Vagina (tissue), 2 donors: ENCODE results near the gene PTPRN2. TPM values are rescaled to one million over a fixed set of nuclear protein-coding genes. Genes with fewer than 3 reads are reported as not detected.
"Not testable (repeated sequence)": the region's sequence is repeated elsewhere in the genome, so short reads cannot be mapped to it uniquely, and the experiment has no call there.

Experiments
- DNase-seq, 2 donors: peaks; one replicate each; pipeline ENCODE4 v3.0.0-alpha.2; 2017; ENCODE audit errors: extremely low spot score in 2 of 2
- H3K27ac ChIP-seq: fragments of 200-600 bp; sonication (generic); one replicate; pipeline ENCODE4 v1.5.1; 2019
- H3K27me3 ChIP-seq: fragments of 200-600 bp; sonication (generic); one replicate; pipeline ENCODE4 v1.5.1; 2019
- H3K36me3 ChIP-seq, 2 donors: fragments of 200-600 bp; sonication (generic); one replicate each; pipeline ENCODE4 v1.5.1; 2017 to 2019
- H3K4me1 ChIP-seq: fragments of 200-600 bp; sonication (generic); one replicate; pipeline ENCODE4 v1.5.1; 2019
- H3K4me3 ChIP-seq, 2 donors: fragments of 200-600 bp; sonication (generic); 1 replicate in 1 of 2; 2 replicates in 1 of 2; pipeline ENCODE4 v1.5.1; 2016 to 2019
- H3K9me3 ChIP-seq: fragments of 200-600 bp; sonication (generic); one replicate; pipeline ENCODE4 v1.5.1; 2019
- POLR2A ChIP-seq, 2 donors: fragments of 450-650 bp; IDR thresholded peaks; one replicate each; pipeline ENCODE4 v1.6.1; 2017; ENCODE audit warnings: antibody characterized with exemption in 2 of 2, mild to moderate bottlenecking in 2 of 2, moderate library complexity in 2 of 2
- POLR2AphosphoS5 ChIP-seq, 2 donors: sonication (generic); formaldehyde crosslinking; IDR thresholded peaks; one replicate each; pipeline ENCODE4 v1.9.0; 2017; ENCODE audit warnings: antibody characterized with exemption in 2 of 2, mild to moderate bottlenecking in 2 of 2, low read depth in 1 of 2; ENCODE audit not compliant: insufficient read depth in 1 of 2
- intact Hi-C: fragments of 100-400 bp; cut with DNase I; formaldehyde crosslinking; loops from one replicate; pipeline ENCODE4 v1.15.1; 2023
- total RNA-seq: library from RNA; depleted of rRNA; stranded (reverse); fragments of >200 nt; gene quantifications from one replicate; pipeline ENCODE4 v1.2.3, GENCODE V29; 2016
- TF ChIP-seq, protein P1 (sequence below), 3 experiments: fragments of 450-650 bp in 2 of 3; fragments of 200-600 bp in 1 of 3; sonication (generic) in 1 of 3; IDR thresholded peaks; one replicate each; pipeline ENCODE4 v1.5.1; 2017 to 2019; ENCODE audit warnings: antibody characterized with exemption in 3 of 3, mild to moderate bottlenecking in 2 of 3, moderate library complexity in 2 of 3

The PTPRN2 gene
- total RNA-seq, 1 donor from 2014 or later = 7.4 TPM

DNA sequence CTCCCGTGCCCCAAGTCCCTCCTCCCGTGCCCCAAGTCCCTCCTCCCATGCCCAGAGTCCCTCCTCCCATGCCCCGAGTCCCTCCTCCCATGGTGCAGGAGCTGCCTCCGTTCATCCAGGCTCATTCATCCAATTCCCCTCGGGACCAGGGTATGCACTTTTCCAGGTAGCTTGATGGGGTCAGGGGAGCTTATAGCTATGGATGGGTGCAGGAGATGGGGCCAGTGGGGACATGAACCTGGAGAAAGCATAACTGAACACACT lies 201.3 kb downstream of the PTPRN2 start:
- no peak for DNase-seq
- TF ChIP-seq POLR2A (IDR thresholded peaks at IDR 0.05) (no peak), POLR2AphosphoS5 (IDR thresholded peaks at IDR 0.05; ENCODE audit: insufficient read depth in 1 of 2, low read depth in 1 of 2) (no peak)
- TF ChIP-seq, protein P1, sequence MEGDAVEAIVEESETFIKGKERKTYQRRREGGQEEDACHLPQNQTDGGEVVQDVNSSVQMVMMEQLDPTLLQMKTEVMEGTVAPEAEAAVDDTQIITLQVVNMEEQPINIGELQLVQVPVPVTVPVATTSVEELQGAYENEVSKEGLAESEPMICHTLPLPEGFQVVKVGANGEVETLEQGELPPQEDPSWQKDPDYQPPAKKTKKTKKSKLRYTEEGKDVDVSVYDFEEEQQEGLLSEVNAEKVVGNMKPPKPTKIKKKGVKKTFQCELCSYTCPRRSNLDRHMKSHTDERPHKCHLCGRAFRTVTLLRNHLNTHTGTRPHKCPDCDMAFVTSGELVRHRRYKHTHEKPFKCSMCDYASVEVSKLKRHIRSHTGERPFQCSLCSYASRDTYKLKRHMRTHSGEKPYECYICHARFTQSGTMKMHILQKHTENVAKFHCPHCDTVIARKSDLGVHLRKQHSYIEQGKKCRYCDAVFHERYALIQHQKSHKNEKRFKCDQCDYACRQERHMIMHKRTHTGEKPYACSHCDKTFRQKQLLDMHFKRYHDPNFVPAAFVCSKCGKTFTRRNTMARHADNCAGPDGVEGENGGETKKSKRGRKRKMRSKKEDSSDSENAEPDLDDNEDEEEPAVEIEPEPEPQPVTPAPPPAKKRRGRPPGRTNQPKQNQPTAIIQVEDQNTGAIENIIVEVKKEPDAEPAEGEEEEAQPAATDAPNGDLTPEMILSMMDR (IDR thresholded peaks at IDR 0.05) = no peak
- Histone ChIP-seq H3K27me3 (no peaks in the 10 kb centered on the region), H3K27ac (no peak overlapping the region), H3K9me3 (no peaks in the 10 kb centered on the region), H3K4me3 (no peak overlapping the region), H3K4me1 (no peaks in the 10 kb centered on the region), H3K36me3 (no peaks in the 10 kb centered on the region)
- intact Hi-C loops = no loop called here

DNA sequence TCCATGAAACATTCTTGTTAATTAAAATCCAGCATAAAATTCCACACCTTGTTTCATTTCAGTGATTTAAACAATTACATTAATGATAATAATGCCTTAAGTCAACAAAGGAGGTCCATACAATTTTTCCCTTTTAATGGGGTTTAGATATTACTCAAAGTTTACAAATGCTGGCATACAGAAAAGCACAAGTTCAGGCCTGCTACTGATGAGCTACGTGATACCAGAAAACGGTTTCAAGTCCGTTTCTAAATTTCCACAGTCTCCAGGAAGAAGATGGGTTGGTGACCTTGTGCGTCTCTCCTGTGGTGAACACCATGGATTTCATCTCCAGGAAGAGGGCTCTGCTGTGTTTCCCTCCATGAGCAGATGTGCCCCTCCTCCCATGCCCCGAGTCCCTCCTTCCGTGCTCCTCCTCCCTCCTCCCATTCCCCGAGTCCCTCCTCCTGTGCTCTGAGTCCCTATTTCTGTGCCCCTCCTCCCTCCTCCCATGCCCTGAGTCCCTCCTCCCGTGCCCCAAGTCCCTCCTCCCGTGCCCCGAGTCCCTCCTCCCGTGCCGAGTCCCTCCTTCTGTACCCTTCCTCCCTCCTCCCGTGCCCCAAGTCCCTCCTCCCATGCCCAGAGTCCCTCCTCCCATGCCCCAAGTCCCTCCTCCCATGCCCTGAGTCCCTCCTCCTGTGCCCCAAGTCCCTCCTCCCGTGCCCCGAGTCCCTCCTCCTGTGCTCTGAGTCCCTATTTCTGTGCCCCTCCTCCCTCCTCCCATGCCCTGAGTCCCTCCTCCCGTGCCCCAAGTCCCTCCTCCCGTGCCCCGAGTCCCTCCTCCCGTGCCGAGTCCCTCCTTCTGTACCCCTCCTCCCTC lies 201.9 kb downstream of the PTPRN2 start:
- intact Hi-C loops, H3K9me3 ChIP-seq, H3K27me3 ChIP-seq, DNase-seq, H3K4me3 ChIP-seq, H3K4me1 ChIP-seq, H3K27ac ChIP-seq, H3K36me3 ChIP-seq: not testable (repeated sequence)

DNA sequence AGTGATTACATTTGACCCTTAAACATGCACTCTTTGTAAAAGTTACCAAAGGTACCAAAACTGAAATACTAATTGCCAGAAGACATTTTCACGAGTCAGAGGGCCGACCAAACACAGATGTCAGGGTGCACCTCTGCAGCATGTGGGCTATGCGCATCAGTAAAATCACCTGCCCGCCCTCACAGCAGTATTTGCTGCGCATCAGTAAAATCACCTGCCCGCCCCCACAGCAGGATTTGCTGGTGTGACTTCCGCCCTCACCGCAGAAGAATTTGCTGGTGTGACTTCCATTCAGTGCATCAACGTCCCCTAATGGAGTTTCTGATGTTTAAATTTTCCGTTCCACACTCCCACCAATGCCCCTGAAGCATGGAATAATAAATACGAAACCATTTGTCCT lies 202.9 kb downstream of the PTPRN2 start:
- H3K4me3 ChIP-seq = no peak overlapping the region
- H3K9me3 ChIP-seq = no peaks in the 10 kb centered on the region
- H3K27ac ChIP-seq = no peak overlapping the region
- no peaks in the 10 kb centered on the region for H3K27me3 ChIP-seq
- H3K4me1 ChIP-seq = no peaks in the 10 kb centered on the region
- intact Hi-C loops = no loop called here
- no peaks in the 10 kb centered on the region for H3K36me3 ChIP-seq
- TF ChIP-seq POLR2AphosphoS5 (IDR thresholded peaks at IDR 0.05; ENCODE audit: insufficient read depth in 1 of 2, low read depth in 1 of 2) (no peak), POLR2A (IDR thresholded peaks at IDR 0.05) (no peak)
- TF ChIP-seq, protein P1 (IDR thresholded peaks at IDR 0.05) = no peak
- DNase-seq = no peak

DNA sequence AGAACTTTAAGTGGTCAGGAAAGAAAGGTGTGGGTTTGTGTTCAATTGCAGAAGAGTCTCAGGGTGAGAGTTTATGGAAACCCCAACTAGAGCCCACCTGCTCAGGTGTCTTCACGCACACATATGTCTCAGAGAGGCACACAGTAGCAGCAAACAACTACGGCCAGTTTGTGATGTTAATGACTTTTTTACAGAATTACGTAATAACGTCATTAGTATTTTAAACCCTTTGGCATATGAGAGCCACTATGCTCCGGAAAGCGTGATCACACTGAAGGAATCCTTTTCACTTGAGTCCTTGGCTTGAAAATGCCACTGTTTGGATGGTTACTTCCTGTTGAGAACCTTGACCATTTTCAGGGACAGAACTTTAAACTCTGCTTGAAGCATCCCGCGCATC lies 204.0 kb downstream of the PTPRN2 start:
- DNase-seq = no peak
- no peaks in the 10 kb centered on the region for H3K27me3 ChIP-seq
- no peaks in the 10 kb centered on the region for H3K36me3 ChIP-seq
- no peaks in the 10 kb centered on the region for H3K9me3 ChIP-seq
- intact Hi-C loops = no loop called here
- no peak overlapping the region for H3K4me3 ChIP-seq
- no peaks in the 10 kb centered on the region for H3K4me1 ChIP-seq
- H3K27ac ChIP-seq = no peak overlapping the region
- TF ChIP-seq POLR2AphosphoS5 (IDR thresholded peaks at IDR 0.05; ENCODE audit: insufficient read depth in 1 of 2, low read depth in 1 of 2) (no peak), POLR2A (IDR thresholded peaks at IDR 0.05) (no peak)
- TF ChIP-seq, protein P1 (IDR thresholded peaks at IDR 0.05) = no peak

DNA sequence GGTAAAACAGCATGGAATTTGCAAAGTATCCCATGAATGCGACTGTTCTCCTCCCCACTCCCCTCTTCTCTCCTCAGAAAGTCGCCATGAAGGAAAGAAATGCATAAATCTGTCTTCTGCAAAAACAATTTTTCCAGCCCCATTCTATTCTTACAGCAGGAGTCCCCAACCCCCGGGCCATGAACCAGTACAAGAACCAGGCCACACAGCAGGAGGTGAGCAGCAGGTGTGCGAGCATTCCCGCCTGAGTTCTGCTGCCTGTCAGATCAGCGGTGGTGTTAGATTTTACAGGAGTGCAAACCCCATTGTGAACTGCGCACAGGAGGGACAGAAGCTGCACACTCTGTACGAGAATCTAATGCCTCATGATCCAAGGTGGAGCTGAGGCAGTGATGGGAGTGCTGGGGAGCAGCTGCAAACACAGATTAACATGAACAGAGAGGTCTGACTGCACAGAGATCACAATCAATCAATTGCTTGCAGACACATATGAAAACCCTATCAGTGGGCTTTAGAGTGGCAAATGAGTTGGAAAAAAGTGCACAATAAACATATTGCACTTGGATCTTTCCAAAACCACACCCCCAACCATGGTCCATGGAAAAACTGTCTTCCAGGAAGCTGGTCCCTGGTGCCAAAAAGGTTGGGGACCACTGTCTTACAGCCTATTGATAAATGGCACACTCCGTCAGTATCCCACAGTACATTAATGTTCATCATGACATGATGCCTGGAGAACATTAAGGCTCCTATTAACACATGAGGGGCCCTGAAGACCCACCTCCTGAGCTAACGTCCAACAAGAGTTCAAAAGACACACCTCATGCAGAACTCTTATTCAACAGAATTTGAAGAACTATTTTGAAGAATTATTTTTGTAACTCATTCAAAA lies 205.0 kb downstream of the PTPRN2 start:
- no peak for TF ChIP-seq POLR2A (IDR thresholded peaks at IDR 0.05)
- H3K4me3 ChIP-seq = no peak overlapping the region
- no peaks in the 10 kb centered on the region for H3K4me1 ChIP-seq
- intact Hi-C loops = no loop called here
- H3K27me3 ChIP-seq = no peaks in the 10 kb centered on the region
- no peaks in the 10 kb centered on the region for H3K9me3 ChIP-seq
- no peaks in the 10 kb centered on the region for H3K36me3 ChIP-seq
- no peak for DNase-seq
- H3K27ac ChIP-seq = no peak overlapping the region

DNA sequence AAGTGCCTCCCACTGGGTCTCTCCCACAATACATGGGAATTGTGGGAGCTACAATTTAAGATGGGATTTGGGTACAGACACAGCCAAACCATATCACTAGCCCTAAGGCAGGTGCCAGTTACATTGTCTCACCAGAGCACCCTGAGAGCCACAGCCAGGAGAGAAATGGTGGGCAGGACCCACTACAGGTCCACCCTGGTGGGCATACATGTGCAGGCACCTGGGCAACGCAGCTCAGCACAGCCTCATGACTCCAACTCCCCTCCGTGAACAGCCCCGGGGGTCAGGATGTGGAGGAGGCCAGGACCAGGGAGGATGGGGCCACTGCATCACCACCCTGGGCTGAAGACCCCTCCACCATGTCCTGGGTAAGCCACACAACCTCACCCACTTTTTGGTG lies 205.7 kb downstream of the PTPRN2 start:
- DNase-seq = no peak
- Histone ChIP-seq H3K27me3 (no peaks in the 10 kb centered on the region), H3K27ac (no peak overlapping the region), H3K4me1 (no peaks in the 10 kb centered on the region), H3K9me3 (no peaks in the 10 kb centered on the region), H3K4me3 (no peak overlapping the region), H3K36me3 (no peaks in the 10 kb centered on the region)
- intact Hi-C loops = no loop called here
- TF ChIP-seq POLR2AphosphoS5 (IDR thresholded peaks at IDR 0.05; ENCODE audit: insufficient read depth in 1 of 2, low read depth in 1 of 2) (no peak), POLR2A (IDR thresholded peaks at IDR 0.05) (no peak)
- TF ChIP-seq, protein P1 (IDR thresholded peaks at IDR 0.05) = no peak
